ENCODE results near the gene DNAH7. TPM values are rescaled to one million over a fixed set of nuclear protein-coding genes. Genes with fewer than 3 reads are reported as not detected.

The DNAH7 gene
- total and polyA plus RNA-seq, 2 of the 4 experiments (the other 2 are of a cell fraction) = 0.22 to 0.36 TPM

- H3K9me3 ChIP-seq (ENCODE audit: control insufficient read depth, insufficient read depth, low read length) = no peaks in the 10 kb centered on the region
- CTCF ChIA-PET = no interaction called here
- H2AK9ac ChIP-seq (replicated peaks; ENCODE audit: low read depth, low read length, poor library complexity) = no peak overlapping the region
- H2AK5ac ChIP-seq (ENCODE audit: low read depth, low read length) = no peak overlapping the region
- no peak overlapping the region for H2AFZ ChIP-seq (replicated peaks; ENCODE audit: low read length, poor library complexity)
- no CpG with 5 or more reads among the region's 2 CpGs for whole genome bisulfite sequencing, 2 experiments (ENCODE audit: extremely low coverage in 2 of 2, insufficient read length in 1 of 2)
- no peak for ATAC-seq (ENCODE audit: low read depth)
- H2BK15ac ChIP-seq (ENCODE audit: low read depth, low read length) = no peak overlapping the region
- peaks cover 4 to 16% of the 10 kb centered on the region in 2 experiments; a peak in 3 of 4 replicates for H3K79me1 ChIP-seq (ENCODE audit: low read depth in 1 of 2, low read length in 2 of 2)
- dilution Hi-C loops (cut with HindIII; ENCODE audit: low sequenced_read_pairs, unreplicated experiment) (no loop called here), in situ Hi-C loops (cut with MboI; ENCODE audit: low sequenced_read_pairs) (no loop called here), intact Hi-C loops (cut with micrococcal nuclease) (no loop called here)
- no peak overlapping the region for H3K4ac ChIP-seq (ENCODE audit: low read depth, low read length)
- H2BK5ac ChIP-seq (ENCODE audit: low read depth, low read length, poor library complexity, severe bottlenecking) = no peak overlapping the region
- H4K5ac ChIP-seq (ENCODE audit: low read depth, low read length) = no peak overlapping the region
- TF ChIP-seq BHLHE40 (IDR thresholded peaks at IDR 0.05; ENCODE audit: low read depth, low read length) = no peak
- no peak overlapping the region for H4K8ac ChIP-seq (ENCODE audit: low read depth in 2 of 2, low read length in 2 of 2)
- no peak overlapping the region for H3K9ac ChIP-seq (ENCODE audit: low read depth, low read length)
- H3K4me2 ChIP-seq (ENCODE audit: low read depth, low read length) = no peak overlapping the region
- no peak overlapping the region for H3K23ac ChIP-seq (ENCODE audit: low read depth, low read length)
- H3K9me1 ChIP-seq (ENCODE audit: insufficient read depth, low read length) = peaks cover 3% of the 10 kb centered on the region; the same call in 1 of the 2 replicates
- H2BK20ac ChIP-seq (ENCODE audit: low read depth, low read length) = no peak overlapping the region
- H3K27me3 ChIP-seq (ENCODE audit: control insufficient read depth, insufficient read depth, low read length) = no peaks in the 10 kb centered on the region
- no peaks in the 10 kb centered on the region for H4K20me1 ChIP-seq (ENCODE audit: insufficient read depth, low read length)
- POLR2A ChIA-PET (ENCODE audit: unreplicated experiment) = no interaction called here
- no peaks in the 10 kb centered on the region for H3K4me1 ChIP-seq (ENCODE audit: control insufficient read depth, insufficient read depth, low read length)
- no TSS peak for BruUV-seq (replicated peaks)
- H3K4me3 ChIP-seq (ENCODE audit: insufficient read depth, low read depth, low read length) = no peak overlapping the region
- H4K91ac ChIP-seq (ENCODE audit: insufficient read depth, low read depth, low read length) = no peak overlapping the region
- H3K18ac ChIP-seq (ENCODE audit: low read depth, low read length) = no peak overlapping the region
- no peak for DNase-seq
- H3K14ac ChIP-seq (replicated peaks; ENCODE audit: low read depth, low read length) = no peak overlapping the region
- no peak overlapping the region for H2BK120ac ChIP-seq (ENCODE audit: low read depth, low read length)
- H3K36me3 ChIP-seq (ENCODE audit: control insufficient read depth, insufficient read depth, low read length) = peaks cover 16% of the 10 kb centered on the region
- H3K56ac ChIP-seq (ENCODE audit: extremely low read depth, insufficient read depth, low read length) = no peak overlapping the region
- H3K27ac ChIP-seq (ENCODE audit: insufficient read depth, low read length) = no peak overlapping the region
Measured at GRCh38 chr2:195721042-195721441, 347.6 kb downstream of the DNAH7 start.

All from IMR-90 (cell line).